NCI-H82 treated with DMSO at 0.1 percent for 48 hours (cell line): Measurements from ENCODE around the gene BTBD9.
A peak's percentile ranks its signal among the peaks of the same experiment; 100 is the strongest.

ENCODE experiments used
- DNase-seq: peaks from one replicate; lab custom pipeline; 2025; ENCODE audit not compliant: unreplicated experiment; lab: John Stamatoyannopoulos, UW

The BTBD9 gene

DNA sequence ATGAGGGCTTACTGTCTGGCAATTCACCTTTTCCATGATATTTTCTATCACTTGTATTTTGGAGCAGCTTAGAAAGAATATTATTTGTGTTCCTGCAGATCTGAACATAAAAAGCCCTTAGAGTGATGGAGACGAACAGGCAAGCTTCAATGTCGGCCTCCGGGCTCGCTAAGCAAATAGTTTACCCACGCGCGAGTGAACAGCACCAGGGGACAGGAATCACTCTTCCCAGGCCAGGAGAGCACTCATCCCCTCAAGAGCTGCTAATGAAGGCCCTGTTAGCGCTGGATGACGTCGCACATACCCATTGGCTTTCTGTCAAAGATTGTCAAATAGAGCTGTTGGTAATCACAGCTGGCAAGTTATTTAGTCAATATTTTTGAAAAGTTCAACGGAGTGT, 424.5 kb downstream of the BTBD9 start:
- no peak for DNase-seq

GRCh38 chr6:38214159-38214558, 425.6 kb downstream of the BTBD9 start:
- no peak for DNase-seq

GRCh38 chr6:38213251-38213658, 426.5 kb downstream of the BTBD9 start:
- DNase-seq = no peak

GRCh38 chr6:38212579-38212978, 427.1 kb downstream of the BTBD9 start:
- no peak for DNase-seq

DNA sequence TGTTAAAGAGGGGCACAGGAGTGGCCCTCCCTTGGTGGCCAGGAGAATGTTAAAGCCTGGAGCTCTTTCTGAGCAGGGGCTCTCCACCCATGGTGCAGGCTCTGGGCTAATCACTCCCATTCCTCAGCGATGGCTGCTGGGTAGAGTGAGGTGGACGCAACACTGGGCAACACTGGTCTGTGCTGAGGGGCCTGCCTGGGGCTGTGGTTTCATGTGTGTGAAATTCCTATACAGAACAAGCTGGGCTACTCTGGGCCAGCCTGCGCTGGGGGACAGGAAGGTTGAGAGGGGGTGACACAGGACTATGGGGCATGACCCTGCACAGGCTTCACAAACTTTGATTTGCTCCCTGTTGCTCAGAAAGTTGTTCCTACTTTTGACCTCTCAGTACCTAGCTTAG, 427.6 kb downstream of the BTBD9 start:
- no peak for DNase-seq

GRCh38 chr6:38209371-38210260, 430.1 kb downstream of the BTBD9 start:
- DNase-seq = no peak

DNA sequence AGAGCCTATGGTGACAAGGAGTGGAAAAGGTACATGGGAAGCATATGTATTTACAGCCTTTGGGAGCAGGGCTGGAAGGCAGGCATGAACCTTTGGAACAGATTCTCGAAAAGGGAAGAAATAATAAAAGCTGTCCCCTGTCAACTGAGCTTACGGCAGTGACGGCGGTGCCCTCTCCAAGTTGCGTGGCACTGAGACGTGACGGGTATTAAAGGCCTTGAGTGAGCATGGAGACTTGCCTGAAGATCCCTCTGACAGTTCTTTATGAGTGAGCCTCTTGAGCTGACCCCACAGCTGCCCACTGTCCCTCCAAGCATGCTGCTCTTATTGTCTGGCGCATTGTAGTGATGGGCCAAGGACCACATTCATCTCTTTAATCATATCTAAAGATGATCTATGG, 431.7 kb downstream of the BTBD9 start:
- DNase-seq = no peak

- no peak for DNase-seq
These were observed 432.4 kb downstream of the BTBD9 start for GRCh38 chr6:38207375-38207774.

- no peak for DNase-seq
These were observed 441.5 kb downstream of the BTBD9 start for GRCh38 chr6:38198219-38198618.

DNA sequence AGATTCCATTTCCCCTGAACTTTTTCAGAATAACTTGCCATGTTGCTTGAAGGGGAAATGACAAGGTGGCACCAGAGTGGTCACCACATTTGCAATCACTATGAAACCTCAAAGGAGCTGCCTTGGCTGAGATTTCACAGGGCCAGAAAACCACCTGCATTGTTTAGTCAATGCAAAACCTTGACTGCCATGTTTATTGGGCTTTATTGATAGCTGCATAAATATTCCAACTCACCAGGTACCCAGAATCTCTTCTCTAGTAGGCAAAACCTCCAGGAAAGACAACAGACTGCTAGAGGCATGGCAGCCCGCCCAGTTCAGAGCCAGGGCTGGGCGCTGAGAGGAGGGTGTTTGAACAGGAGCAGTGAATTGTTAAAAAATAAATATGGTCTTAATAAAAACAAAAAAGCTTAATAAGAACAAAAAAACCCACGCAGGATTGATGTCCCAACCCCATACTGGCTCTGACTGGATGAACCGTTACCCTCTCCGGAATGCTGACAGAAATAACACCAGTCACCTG, 444.6 kb downstream of the BTBD9 start:
- no peak for DNase-seq

DNA sequence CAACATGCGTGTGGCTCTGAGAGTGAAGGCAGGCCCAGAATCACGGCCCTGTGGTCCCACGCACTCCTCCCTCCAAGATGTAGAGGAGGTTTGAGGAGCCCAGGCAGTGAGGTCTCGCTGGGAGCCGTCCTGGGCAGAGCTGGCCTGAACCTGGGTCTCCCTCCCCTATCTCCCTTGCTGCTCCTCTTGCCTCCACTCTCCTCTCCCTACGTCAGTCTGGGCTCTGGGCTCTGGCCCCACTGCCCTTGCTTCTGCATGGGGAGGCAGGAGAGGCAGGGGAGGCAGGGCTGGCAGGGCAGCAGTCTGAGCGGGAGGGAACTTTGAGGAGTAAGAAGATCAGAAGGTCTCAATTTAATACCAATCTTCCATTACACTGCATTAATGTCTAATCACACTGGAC, 445.1 kb downstream of the BTBD9 start:
- DNase-seq = no peak

DNA sequence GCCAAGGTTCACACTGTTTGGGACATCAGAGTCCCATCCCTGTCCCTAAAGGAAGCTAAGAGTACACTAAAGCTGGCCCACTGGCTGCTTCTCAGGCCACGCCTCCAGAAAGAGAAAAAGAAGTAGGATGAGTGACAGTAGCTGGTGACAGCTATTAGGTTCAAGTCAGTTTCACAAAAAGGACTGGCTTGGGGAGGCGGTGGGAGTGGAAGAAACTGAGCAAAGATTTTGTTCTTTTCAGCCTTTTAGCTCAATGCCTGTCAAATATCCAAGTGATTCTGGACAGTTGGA, 445.5 kb downstream of the BTBD9 start:
- DNase-seq = no peak

DNA sequence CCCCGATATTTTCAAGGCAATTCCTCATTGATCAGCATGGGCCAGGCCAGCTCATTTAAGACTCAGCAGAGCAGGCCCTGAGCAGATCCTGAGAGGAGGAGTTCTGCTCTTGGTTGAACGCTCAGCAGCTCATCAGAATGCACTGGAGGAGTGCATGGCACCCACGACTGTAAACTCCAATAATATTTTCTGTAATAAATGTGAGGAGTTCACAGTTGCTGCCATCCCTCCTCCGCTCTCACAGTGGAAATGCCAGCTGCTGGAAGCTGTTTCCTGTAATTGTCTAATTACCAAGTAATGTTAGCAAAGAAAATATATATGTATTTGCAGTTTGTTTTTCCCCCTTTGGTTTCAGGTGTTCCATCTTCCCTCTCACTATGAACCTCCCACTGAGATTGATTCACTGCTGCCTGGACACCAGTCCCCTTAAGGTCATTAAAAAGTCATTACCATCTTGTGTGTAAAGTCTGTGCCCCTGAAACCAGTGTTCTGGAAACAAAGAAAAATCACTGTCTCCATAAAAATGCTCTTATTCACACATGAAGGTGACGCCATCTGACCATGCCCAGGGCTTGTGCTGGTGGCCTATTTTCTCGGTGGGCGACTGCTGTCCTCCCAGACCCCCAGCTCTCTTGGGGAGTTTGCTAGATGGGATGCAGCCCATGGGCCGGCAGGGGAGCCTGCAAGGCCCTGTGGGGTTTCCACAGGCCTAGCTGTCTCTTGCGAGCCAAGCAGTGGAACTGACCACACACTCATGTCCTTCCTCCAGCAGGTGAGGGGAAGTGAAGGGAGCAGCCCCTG, 446.0 kb downstream of the BTBD9 start:
- DNase-seq = no peak

DNA sequence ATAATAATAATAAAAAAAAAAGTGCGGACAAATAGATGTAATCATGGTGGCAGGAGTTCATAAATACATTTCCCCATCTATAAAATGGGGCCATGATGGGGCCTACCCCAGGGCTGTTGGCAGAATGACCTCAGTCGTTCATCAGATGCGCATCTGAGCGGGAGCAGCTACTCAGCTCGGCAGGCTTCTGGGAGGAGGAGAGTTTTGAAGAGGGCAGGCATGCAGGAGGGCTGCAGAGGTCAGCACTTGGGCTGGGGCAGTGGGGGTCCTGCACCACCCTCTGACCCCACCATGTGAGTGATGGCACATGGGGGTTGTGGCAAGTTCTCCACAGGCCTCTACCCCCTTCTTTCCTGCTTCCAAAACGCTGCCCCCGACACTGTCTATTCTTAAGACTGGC, 446.7 kb downstream of the BTBD9 start:
- DNase-seq = no peak

- peak; percentile 78 for DNase-seq
These were observed 447.2 kb downstream of the BTBD9 start for GRCh38 chr6:38192487-38192886.

DNA sequence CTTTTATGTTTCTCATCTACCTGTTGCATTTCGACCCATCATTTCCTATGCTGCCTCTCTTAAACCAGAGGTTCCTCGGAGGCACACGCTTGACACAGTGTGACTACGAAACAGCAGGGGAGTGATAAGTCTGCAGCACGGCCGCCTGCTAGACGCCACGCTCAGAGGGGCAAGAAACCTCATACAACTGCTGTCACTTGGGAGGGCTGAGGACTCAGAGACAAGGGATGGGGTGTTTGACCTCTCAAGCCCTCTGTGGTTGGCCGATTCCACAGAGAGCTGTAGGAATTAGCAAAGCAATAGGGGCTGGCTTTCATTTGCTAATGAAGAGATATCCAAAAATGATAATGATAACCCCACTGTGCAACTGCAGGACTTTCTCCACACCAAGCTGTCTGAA, 447.7 kb downstream of the BTBD9 start:
- no peak for DNase-seq

DNA sequence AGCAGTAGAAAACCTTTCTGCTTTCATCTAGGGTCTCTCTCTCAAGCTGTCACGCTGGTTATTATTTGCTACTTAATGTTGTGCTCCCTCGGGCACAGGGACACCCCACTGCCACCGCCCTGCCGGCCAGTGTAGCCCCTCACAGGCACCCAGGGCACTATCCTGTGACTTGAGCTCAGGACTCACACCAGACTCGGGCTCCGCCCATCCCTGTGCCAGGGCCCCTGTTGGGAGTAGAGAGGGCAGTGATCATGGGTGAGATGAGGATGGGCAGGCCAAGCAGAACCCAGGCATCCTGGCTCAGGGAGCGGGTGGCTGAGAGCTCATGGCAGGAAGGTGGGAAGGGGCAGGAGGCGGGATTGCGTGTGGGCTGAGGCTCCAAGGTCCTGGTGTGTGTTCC, 448.3 kb downstream of the BTBD9 start:
- DNase-seq = no peak

- peak; percentile 57 for DNase-seq
These were observed 450.9 kb downstream of the BTBD9 start for GRCh38 chr6:38188677-38189335.

DNA sequence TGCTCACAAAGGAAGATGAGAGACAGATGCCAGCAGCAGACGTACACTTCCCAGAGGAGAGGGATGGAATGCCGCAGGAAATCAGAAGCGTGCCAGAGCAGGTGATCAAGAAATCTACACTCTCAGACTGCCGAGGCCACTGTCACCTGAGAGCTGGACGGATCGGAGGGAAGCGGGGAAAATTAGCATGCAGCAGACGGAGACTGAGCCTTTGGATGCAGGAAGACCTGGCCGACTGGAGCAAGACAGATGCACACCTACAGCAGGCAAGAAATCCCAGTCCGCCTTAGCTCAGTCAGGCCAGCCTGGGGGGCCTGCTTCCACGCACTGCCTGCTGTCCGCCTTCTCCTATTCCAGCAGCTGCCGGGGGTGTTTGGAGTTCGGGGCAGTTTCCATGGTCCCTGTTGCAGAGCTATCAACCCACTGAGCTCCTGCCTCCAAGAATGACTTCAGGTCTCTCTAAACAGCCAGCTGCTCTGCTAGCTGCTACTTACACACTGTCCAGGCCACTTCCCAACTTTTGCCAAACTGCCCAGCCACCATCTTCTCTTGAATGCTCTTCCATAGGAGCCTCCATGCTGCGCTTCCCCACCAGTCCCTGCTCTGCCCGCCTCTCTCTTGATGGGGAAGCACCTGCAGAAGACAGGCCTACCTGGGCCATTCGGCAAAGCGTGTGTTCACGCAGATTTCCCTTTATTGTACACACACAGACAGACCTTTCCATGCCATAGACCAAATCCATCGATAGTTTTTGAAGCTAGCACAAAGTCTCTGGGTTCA, 451.7 kb downstream of the BTBD9 start:
- no peak for DNase-seq

DNA sequence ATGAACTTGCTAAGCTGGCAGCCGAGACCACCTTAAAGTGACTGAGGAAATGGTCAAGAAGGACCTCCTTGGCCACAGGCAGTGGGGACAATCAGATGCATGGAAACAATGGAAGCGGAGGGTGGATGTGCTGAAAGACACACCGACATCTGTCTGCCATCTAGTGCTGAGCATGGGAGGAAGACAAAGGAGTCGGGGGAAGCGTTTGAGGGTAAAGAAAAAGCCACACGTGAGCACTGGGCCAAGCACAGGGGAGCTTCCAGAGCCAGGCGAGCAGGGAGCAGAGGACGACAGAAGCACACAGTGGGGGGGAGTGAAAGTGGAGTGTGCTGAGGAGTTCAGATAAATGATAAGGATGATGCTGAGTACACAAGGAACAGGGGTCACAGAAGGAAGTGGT, 452.4 kb downstream of the BTBD9 start:
- DNase-seq = no peak

- DNase-seq = no peak
These were observed 454.0 kb downstream of the BTBD9 start for GRCh38 chr6:38185752-38186151.
